ENCODE measurements around the gene ADA.

Gene ADA

GRCh38 chr20:44637042-44637441 is 14.5 kb downstream of the ADA start:
- no peak overlapping the region for H3K4me3 ChIP-seq (ENCODE audit: low read depth, low read length)
- TF ChIP-seq CTCF (IDR thresholded peaks at IDR 0.05; ENCODE audit: low read depth, low read length), result no peak

DNA sequence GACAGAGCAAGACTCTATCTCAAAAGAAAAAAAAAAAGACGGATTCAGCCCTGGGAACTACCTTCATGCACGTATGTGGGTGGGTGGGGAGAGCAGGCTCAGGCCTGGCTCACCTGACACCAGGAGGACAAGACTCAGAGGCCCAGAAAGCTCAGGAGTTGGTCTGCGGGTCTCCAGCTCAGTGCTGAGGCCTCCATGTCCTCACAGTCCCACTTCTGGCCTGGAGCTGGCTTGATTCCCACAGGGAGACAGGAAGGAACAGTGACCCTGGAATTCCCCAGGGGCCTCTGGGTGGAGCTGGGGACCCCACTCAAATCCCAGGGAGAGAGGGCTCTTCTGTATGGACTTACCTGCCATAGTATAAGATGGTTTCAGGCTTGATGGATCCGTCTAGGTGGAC is 15.6 kb downstream of the ADA start:
- no peak for TF ChIP-seq CTCF (IDR thresholded peaks at IDR 0.05; ENCODE audit: low read depth, low read length)
- no peak overlapping the region for H3K4me3 ChIP-seq (ENCODE audit: low read depth, low read length)

GRCh38 chr20:44633872-44634600 is 17.5 kb downstream of the ADA start:
- TF ChIP-seq CTCF (IDR thresholded peaks at IDR 0.05; ENCODE audit: low read depth, low read length), result no peak

GRCh38 chr20:44633187-44633810 is 18.2 kb downstream of the ADA start:
- TF ChIP-seq CTCF (IDR thresholded peaks at IDR 0.05; ENCODE audit: low read depth, low read length), result no peak

More at GRCh38 chr20:44633872-44634600, 17.5 kb downstream of the ADA start:
- H3K4me3 ChIP-seq (ENCODE audit: low read depth, low read length), result no peak overlapping the region

DNA sequence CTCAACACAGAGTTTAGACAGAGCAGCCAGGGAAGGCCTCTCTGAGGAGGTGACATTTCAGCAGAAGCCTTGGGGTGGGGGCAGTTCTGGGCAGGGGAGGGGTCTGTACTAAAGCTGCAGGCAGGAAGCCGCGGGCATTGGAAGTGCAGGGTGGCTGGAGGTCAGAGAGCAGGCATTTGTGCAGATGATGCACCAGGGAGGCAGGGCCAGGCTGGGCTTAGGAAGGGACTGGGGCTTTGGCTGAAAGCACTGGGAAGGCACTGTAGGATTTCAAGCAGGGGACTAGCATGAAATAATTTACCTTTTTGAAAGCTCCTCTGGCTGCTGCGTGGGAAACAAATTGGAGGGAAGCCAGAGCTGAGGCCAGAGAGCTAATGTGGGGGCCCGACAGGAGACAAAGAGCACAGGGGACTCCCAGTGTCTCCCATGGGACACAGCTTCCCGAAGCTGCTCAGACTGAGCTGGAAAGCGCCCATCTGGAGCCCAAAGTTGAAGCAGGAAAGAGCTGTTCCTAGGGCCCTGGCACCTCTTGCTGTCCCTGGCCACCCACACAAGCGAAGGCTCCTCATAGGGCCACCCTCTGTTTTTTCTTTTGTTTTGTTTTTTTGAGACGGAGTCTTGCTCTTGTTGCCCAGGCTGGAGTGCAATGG is 19.3 kb downstream of the ADA start:
- H3K4me3 ChIP-seq (ENCODE audit: low read depth, low read length), result no peak overlapping the region
- TF ChIP-seq CTCF (IDR thresholded peaks at IDR 0.05; ENCODE audit: low read depth, low read length), result no peak

More at GRCh38 chr20:44633187-44633810, 18.2 kb downstream of the ADA start:
- no peak overlapping the region for H3K4me3 ChIP-seq (ENCODE audit: low read depth, low read length)

- H3K4me3 ChIP-seq (ENCODE audit: low read depth, low read length), result no peak overlapping the region
- TF ChIP-seq CTCF (IDR thresholded peaks at IDR 0.05; ENCODE audit: low read depth, low read length), result no peak
Measured at GRCh38 chr20:44630297-44630696, 21.2 kb downstream of the ADA start.

GRCh38 chr20:44629542-44629941 is 22.0 kb downstream of the ADA start:
- H3K4me3 ChIP-seq (ENCODE audit: low read depth, low read length), result no peak overlapping the region
- no peak for TF ChIP-seq CTCF (IDR thresholded peaks at IDR 0.05; ENCODE audit: low read depth, low read length)
